K562 (cell line): ENCODE measurements around the gene TCIRG1.

Source experiments
- POLR2A ChIP-seq: fragments of 450-650 bp; conservative IDR thresholded peaks from 2 replicates; pipeline ENCODE4 v1.6.1; 2016
- RBBP5 ChIP-seq: fragments of 200-600 bp; sonication (generic); IDR thresholded peaks from 2 replicates; pipeline ENCODE4 v1.6.1; 2012; ENCODE audit warnings: borderline replicate concordance, mild to moderate bottlenecking, low read length, control low read depth, inconsistent platforms; ENCODE audit not compliant: insufficient read depth, poor library complexity, severe bottlenecking
- RCOR1 ChIP-seq, 2 experiments: IDR thresholded peaks; 2 replicates each; pipeline ENCODE4 v1.6.1; 2012; ENCODE audit warnings: low read depth in 2 of 2, low read length in 2 of 2, borderline replicate concordance in 1 of 2, improper control_type of control experiment in 1 of 2
- SMARCC2 ChIP-seq: fragments of 450-650 bp; IDR thresholded peaks from 2 replicates; pipeline ENCODE4 v1.6.1; 2017; ENCODE audit warnings: antibody characterized with exemption, moderate library complexity, mild to moderate bottlenecking, low read depth
- ZKSCAN1 ChIP-seq: fragments of 150-350 bp; IDR thresholded peaks from 2 replicates; pipeline ENCODE4 v1.6.1; 2016; ENCODE audit warnings: low read depth, low read length
- ZKSCAN3 ChIP-seq: fragments of 250-450 bp; sonication (Bioruptor Pico); IDR thresholded peaks from 2 replicates; pipeline ENCODE4 v1.4.0; 2020
- TF ChIP-seq, protein P1 (sequence below): fragments of 250-450 bp; sonication (Bioruptor Pico); IDR thresholded peaks from 2 replicates; pipeline ENCODE4 v1.4.0; 2020; ENCODE audit warnings: mild to moderate bottlenecking, moderate library complexity

DNA sequence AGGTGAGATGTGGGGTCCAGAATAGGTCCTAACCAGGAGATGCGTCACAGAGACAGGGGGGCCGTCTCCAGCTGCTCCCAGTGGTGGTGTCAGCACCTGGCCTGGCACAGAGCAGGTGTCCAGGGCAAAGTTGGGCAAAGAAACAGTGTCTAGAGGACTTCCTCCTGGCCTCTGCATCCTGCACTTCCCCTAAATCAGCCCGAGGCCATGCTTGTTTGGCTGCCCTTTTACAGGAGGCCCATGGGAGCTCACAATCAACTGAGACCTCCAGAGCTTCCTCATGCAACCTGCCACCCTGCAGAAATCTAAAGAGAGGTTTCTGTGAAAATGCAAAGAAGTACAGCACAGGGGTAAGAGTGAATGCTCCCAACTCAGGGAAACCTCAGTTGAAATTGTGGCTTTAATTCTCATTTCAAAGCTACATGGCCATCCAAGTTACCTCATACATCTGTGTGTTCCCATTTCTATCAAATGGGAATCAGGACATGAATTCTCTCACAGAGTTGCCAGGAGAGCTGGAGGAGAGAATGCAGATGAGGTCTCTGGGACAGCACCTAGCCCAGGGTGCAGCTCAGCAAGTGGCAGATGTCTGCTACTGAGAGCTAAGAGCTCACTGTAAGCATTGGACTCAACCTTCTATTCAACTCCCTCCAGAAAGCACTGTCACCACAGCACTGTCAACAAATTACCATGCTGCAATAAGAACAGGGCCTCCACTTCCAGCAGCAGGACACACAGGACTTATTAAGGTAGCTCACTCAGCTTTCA lies 32.6 kb downstream of the TCIRG1 start:
- no peak for TF ChIP-seq POLR2A
- TF ChIP-seq ZKSCAN1: no peak
- no peak for TF ChIP-seq RCOR1 (IDR thresholded peaks at IDR 0.05; ENCODE audit: borderline replicate concordance in 1 of 2, low read depth in 2 of 2, low read length in 2 of 2)
- TF ChIP-seq ZKSCAN3 (CRISPR knock-in tag): no peak
- TF ChIP-seq, protein P1, sequence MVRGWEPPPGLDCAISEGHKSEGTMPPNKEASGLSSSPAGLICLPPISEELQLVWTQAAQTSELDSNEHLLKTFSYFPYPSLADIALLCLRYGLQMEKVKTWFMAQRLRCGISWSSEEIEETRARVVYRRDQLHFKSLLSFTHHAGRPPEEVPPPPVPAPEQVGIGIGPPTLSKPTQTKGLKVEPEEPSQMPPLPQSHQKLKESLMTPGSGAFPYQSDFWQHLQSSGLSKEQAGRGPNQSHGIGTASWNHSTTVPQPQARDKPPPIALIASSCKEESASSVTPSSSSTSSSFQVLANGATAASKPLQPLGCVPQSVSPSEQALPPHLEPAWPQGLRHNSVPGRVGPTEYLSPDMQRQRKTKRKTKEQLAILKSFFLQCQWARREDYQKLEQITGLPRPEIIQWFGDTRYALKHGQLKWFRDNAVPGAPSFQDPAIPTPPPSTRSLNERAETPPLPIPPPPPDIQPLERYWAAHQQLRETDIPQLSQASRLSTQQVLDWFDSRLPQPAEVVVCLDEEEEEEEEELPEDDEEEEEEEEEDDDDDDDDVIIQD (CRISPR knock-in tag): no peak
- no peak for TF ChIP-seq SMARCC2
- TF ChIP-seq RBBP5: no peak
